H1 (cell line): ENCODE measurements around the gene MTMR10. TPM values are rescaled to one million over a fixed set of nuclear protein-coding genes. Genes with fewer than 3 reads are reported as not detected.

Experiments
- CTCF ChIA-PET: fragments of 300-600 bp; sonication (Branson Sonifier 250); formaldehyde crosslinking; loops from one replicate; lab custom pipeline; 2021; ENCODE audit not compliant: partially characterized antibody; lab: Charles Lee
- POLR2A ChIA-PET: fragments of 300-600 bp; sonication (Branson Sonifier 250); formaldehyde crosslinking; loops from one replicate; lab custom pipeline; 2021; ENCODE audit warnings: inconsistent platforms; ENCODE audit not compliant: partially characterized antibody; lab: Charles Lee
- DNase-seq, 2 experiments: peaks; one replicate each; pipeline versions ENCODE4 v3.0.0 to v3.0.0-alpha.2; 2010 to 2022; ENCODE audit warnings: low spot score in 2 of 2, low read depth in 1 of 2, mixed read lengths in 1 of 2
- FAIRE-seq: peaks from 2 replicates; lab custom pipeline; 2011; peaks lifted over from hg19 to GRCh38; lab: Jason Lieb, UNC
- H2AFZ ChIP-seq: 2 replicates; pipeline ENCODE4 v1.8.1; 2012; ENCODE audit warnings: low read length, inconsistent platforms
- H2AK5ac ChIP-seq: 2 replicates; pipeline ENCODE4 v1.6.1; 2013; ENCODE audit warnings: low read depth, low read length
- H2BK120ac ChIP-seq: replicated peaks from 2 replicates; pipeline ENCODE3; 2013; ENCODE audit warnings: low read depth, low read length, inconsistent platforms
- H2BK12ac ChIP-seq: 2 replicates; pipeline ENCODE4 v1.6.1; 2013; ENCODE audit warnings: low read depth, low read length
- H2BK15ac ChIP-seq: 2 replicates; pipeline ENCODE4 v1.6.1; 2013; ENCODE audit warnings: low read length
- H2BK20ac ChIP-seq: 2 replicates; pipeline ENCODE4 v1.6.1; 2013; ENCODE audit warnings: low read length
- H2BK5ac ChIP-seq: 2 replicates; pipeline ENCODE4 v1.6.1; 2013; ENCODE audit warnings: low read depth, low read length
- H3K14ac ChIP-seq: 2 replicates; pipeline ENCODE4 v1.6.1; 2013; ENCODE audit warnings: inconsistent platforms; ENCODE audit not compliant: insufficient read length
- H3K18ac ChIP-seq: 2 replicates; pipeline ENCODE4 v1.6.1; 2013; ENCODE audit warnings: low read length; ENCODE audit errors: extremely low read depth
- H3K23ac ChIP-seq: 2 replicates; pipeline ENCODE4 v1.6.1; 2013; ENCODE audit warnings: inconsistent platforms; ENCODE audit not compliant: insufficient read length
- H3K23me2 ChIP-seq: 2 replicates; pipeline ENCODE4 v1.6.1; 2013; ENCODE audit warnings: low read depth, low read length
- H3K27ac ChIP-seq: 2 replicates; pipeline ENCODE4 v1.6.1; 2011; ENCODE audit warnings: low read depth, low read length, inconsistent platforms
- H3K27me3 ChIP-seq, 4 experiments: replicated peaks in 1 of 4; 1 replicate in 1 of 4; 2 replicates in 3 of 4; pipeline versions ENCODE4 v1.6.1 to v1.8.1; 2011 to 2013; ENCODE audit warnings: low read length in 3 of 4, mild to moderate bottlenecking in 3 of 4, inconsistent platforms in 2 of 4, mixed read lengths in 2 of 4, moderate library complexity in 1 of 4; ENCODE audit not compliant: control insufficient read depth in 3 of 4, insufficient read depth in 3 of 4; ENCODE audit errors: extremely low read depth in 1 of 4
- H3K36me3 ChIP-seq, 4 experiments: 2 replicates each; pipeline versions ENCODE4 v1.6.1 to v1.8.1; 2011 to 2013; ENCODE audit warnings: mild to moderate bottlenecking in 4 of 4, low read length in 3 of 4, moderate library complexity in 2 of 4, control low read depth in 1 of 4, inconsistent platforms in 1 of 4; ENCODE audit not compliant: insufficient read depth in 4 of 4, control insufficient read depth in 2 of 4
- H3K4ac ChIP-seq: replicated peaks from 2 replicates; pipeline ENCODE3; 2013; ENCODE audit warnings: low read length, low read depth, mixed read lengths, inconsistent platforms; ENCODE audit not compliant: insufficient read length
- H3K4me1 ChIP-seq, 4 experiments: replicated peaks in 1 of 4; 1 replicate in 1 of 4; 2 replicates in 3 of 4; pipeline versions ENCODE4 v1.6.1 to v1.8.1; 2011 to 2013; ENCODE audit warnings: low read length in 3 of 4, inconsistent platforms in 2 of 4, mixed read lengths in 1 of 4; ENCODE audit not compliant: insufficient read depth in 4 of 4, control insufficient read depth in 3 of 4
- H3K4me2 ChIP-seq, 2 experiments: 2 replicates each; pipeline versions ENCODE4 v1.6.1 to v1.8.1; 2011 to 2013; ENCODE audit warnings: low read depth in 2 of 2, low read length in 2 of 2, control low read depth in 1 of 2, inconsistent platforms in 1 of 2, mild to moderate bottlenecking in 1 of 2; ENCODE audit not compliant: insufficient read depth in 1 of 2
- H3K4me3 ChIP-seq, 4 experiments: fragments of 200-600, 300-600 bp in 1 of 4; sonication (generic), shearing (Covaris generic), sonication (Bioruptor Twin) in 1 of 4; 2 replicates each; pipeline versions ENCODE4 v1.5.1 to v1.8.1; 2011 to 2016; ENCODE audit warnings: low read length in 4 of 4, low read depth in 3 of 4, control low read depth in 2 of 4, inconsistent platforms in 2 of 4, mild to moderate bottlenecking in 2 of 4, mixed read lengths in 1 of 4, moderate library complexity in 1 of 4; ENCODE audit not compliant: insufficient read depth in 2 of 4; ENCODE audit errors: extremely low read depth in 1 of 4
- H3K56ac ChIP-seq: replicated peaks from 2 replicates; pipeline ENCODE3; 2013; ENCODE audit warnings: low read depth, mild to moderate bottlenecking, mixed read lengths, low read length, inconsistent platforms; ENCODE audit not compliant: insufficient read length
- H3K79me1 ChIP-seq: 2 replicates; pipeline ENCODE4 v1.6.1; 2013; ENCODE audit warnings: low read depth, low read length, control low read depth
- H3K79me2 ChIP-seq, 2 experiments: 2 replicates each; pipeline versions ENCODE4 v1.6.1 to v1.8.1; 2012 to 2013; ENCODE audit warnings: low read length in 2 of 2, mild to moderate bottlenecking in 2 of 2, inconsistent platforms in 1 of 2; ENCODE audit not compliant: insufficient read depth in 2 of 2, control insufficient read depth in 1 of 2
- H3K9ac ChIP-seq, 4 experiments: replicated peaks in 1 of 4; 1 replicate in 1 of 4; 2 replicates in 3 of 4; pipeline versions ENCODE4 v1.6.1 to v1.8.1; 2011 to 2013; ENCODE audit warnings: low read depth in 3 of 4, low read length in 3 of 4, control low read depth in 2 of 4, mild to moderate bottlenecking in 2 of 4, moderate library complexity in 2 of 4, inconsistent platforms in 1 of 4; ENCODE audit errors: extremely low read depth in 1 of 4
- H3K9me3 ChIP-seq, 2 experiments: 2 replicates each; pipeline versions ENCODE4 v1.6.1 to v1.8.1; 2012 to 2013; ENCODE audit warnings: mild to moderate bottlenecking in 2 of 2, moderate library complexity in 2 of 2, control low read depth in 1 of 2, inconsistent platforms in 1 of 2, low read depth in 1 of 2, low read length in 1 of 2, mixed read lengths in 1 of 2; ENCODE audit not compliant: insufficient read depth in 2 of 2
- H4K20me1 ChIP-seq, 2 experiments: replicated peaks in 1 of 2; 2 replicates each; pipeline versions ENCODE3 to v1.8.1; 2011 to 2013; ENCODE audit warnings: inconsistent platforms in 2 of 2, low read length in 2 of 2, mild to moderate bottlenecking in 1 of 2; ENCODE audit not compliant: insufficient read depth in 2 of 2, control insufficient read depth in 1 of 2
- H4K5ac ChIP-seq: 2 replicates; pipeline ENCODE4 v1.6.1; 2013; ENCODE audit warnings: low read length, low read depth, mixed read lengths, inconsistent platforms; ENCODE audit not compliant: insufficient read length
- H4K8ac ChIP-seq: 2 replicates; pipeline ENCODE4 v1.8.0; 2013; ENCODE audit warnings: mild to moderate bottlenecking, moderate library complexity, low read length, inconsistent platforms; ENCODE audit not compliant: insufficient read depth; ENCODE audit errors: extremely low read depth
- H4K91ac ChIP-seq: replicated peaks from 2 replicates; pipeline ENCODE3; 2013; ENCODE audit warnings: low read length, mixed read lengths, inconsistent platforms; ENCODE audit not compliant: insufficient read length
- BACH1 ChIP-seq: IDR thresholded peaks from 2 replicates; pipeline ENCODE4 v1.6.1; 2012; ENCODE audit warnings: low read length, improper control_type of control experiment
- BCL11A ChIP-seq, 2 experiments: IDR thresholded peaks; one replicate each; pipeline ENCODE4 v1.6.1; 2011; ENCODE audit warnings: low read depth in 2 of 2, low read length in 2 of 2, mild to moderate bottlenecking in 2 of 2
- BRCA1 ChIP-seq: IDR thresholded peaks from 2 replicates; pipeline ENCODE4 v1.6.1; 2012; ENCODE audit warnings: low read depth, low read length, improper control_type of control experiment
- CEBPB ChIP-seq: IDR thresholded peaks from 2 replicates; pipeline ENCODE4 v1.6.1; 2012; ENCODE audit warnings: low read depth, low read length
- EP300 ChIP-seq, 2 experiments: IDR thresholded peaks; 1 replicate in 1 of 2; 2 replicates in 1 of 2; pipeline ENCODE4 v1.6.1; 2011 to 2012; ENCODE audit warnings: low read depth in 2 of 2, low read length in 2 of 2, mild to moderate bottlenecking in 2 of 2, borderline replicate concordance in 1 of 2, inconsistent platforms in 1 of 2, moderate library complexity in 1 of 2
- GABPA ChIP-seq: IDR thresholded peaks from 2 replicates; pipeline ENCODE4 v1.6.1; 2011; ENCODE audit warnings: mild to moderate bottlenecking, low read length, moderate library complexity, borderline replicate concordance; ENCODE audit not compliant: insufficient read depth
- HDAC6 ChIP-seq: IDR thresholded peaks from one replicate; pipeline ENCODE4 v1.7.1; 2012; ENCODE audit warnings: low read depth, mild to moderate bottlenecking, inconsistent platforms, low read length, moderate library complexity
- JUND ChIP-seq: IDR thresholded peaks from 2 replicates; pipeline ENCODE4 v1.6.1; 2011; ENCODE audit warnings: mild to moderate bottlenecking, improper control_type of control experiment, low read length
- PHF8 ChIP-seq: fragments of 200-600 bp; sonication (generic); conservative IDR thresholded peaks from 2 replicates; pipeline ENCODE4 v1.7.1; 2012; ENCODE audit warnings: low read depth, mild to moderate bottlenecking, inconsistent platforms, low read length, moderate library complexity
- POLR2A ChIP-seq, 2 experiments: IDR thresholded peaks; 1 replicate in 1 of 2; 2 replicates in 1 of 2; pipeline ENCODE4 v1.6.1; 2011; ENCODE audit warnings: low read depth in 2 of 2, low read length in 2 of 2, mild to moderate bottlenecking in 2 of 2; ENCODE audit errors: control extremely low read depth in 1 of 2
- RBBP5 ChIP-seq: IDR thresholded peaks from 2 replicates; pipeline ENCODE4 v1.7.1; 2012; ENCODE audit warnings: low read depth, mild to moderate bottlenecking, inconsistent platforms, low read length, moderate library complexity, borderline replicate concordance
- YY1 ChIP-seq: IDR thresholded peaks from 2 replicates; pipeline ENCODE4 v1.6.1; 2011; ENCODE audit warnings: low read depth, mild to moderate bottlenecking, low read length
- WGBS, 2 experiments: shearing (Covaris generic) in 1 of 2; methylation state at CpG; one replicate each; pipeline versions ENCODE4 v1.1.6 to v1.1.7; 2013 to 2015; ENCODE audit warnings: low lambda C conversion rate in 2 of 2, mixed read lengths in 2 of 2, inconsistent platforms in 1 of 2, low coverage in 1 of 2, missing lambda C conversion rate in 1 of 2; ENCODE audit not compliant: insufficient replicate concordance in 2 of 2, insufficient coverage in 1 of 2, insufficient read length in 1 of 2; ENCODE audit errors: extremely low coverage in 1 of 2, missing lambda C conversion rate in 1 of 2; 5-methylcytosine and 5-hydroxymethylcytosine counted together
- polyA plus RNA-seq, 7 experiments: library from polyadenylated mRNA; depleted of rRNA in 3 of 7; stranded (reverse) in 5 of 7; unstranded in 2 of 7; fragments of >200 nt in 5 of 7; fragments of 200-250 nt in 2 of 7; gene quantifications; 1 replicate in 5 of 7; 2 replicates in 1 of 7; 4 replicates in 1 of 7; pipeline versions ENCODE4 v1.2.1 to v1.2.3, GENCODE V29; 2011 to 2013; ENCODE audit warnings: missing spikeins in 2 of 7, mixed read lengths in 2 of 7
- total RNA-seq: library from RNA; stranded (reverse); fragmentation: NEBNext Ultra II Directional; extraction: Animal tissue kit (Norgen Biotek cat#: 25700); gene quantifications from 2 replicates; pipeline ENCODE4 v1.2.1, GENCODE V29; 2021
- TF ChIP-seq, protein P1 (sequence below): IDR thresholded peaks from 2 replicates; pipeline ENCODE4 v1.6.1; 2011; ENCODE audit warnings: low read depth, mild to moderate bottlenecking, low read length; ENCODE audit not compliant: insufficient read depth
- TF ChIP-seq, protein P2 (sequence below): IDR thresholded peaks from 2 replicates; pipeline ENCODE4 v1.6.1; 2012; ENCODE audit warnings: inconsistent platforms

The MTMR10 gene
- total and polyA plus RNA-seq, 2 of the 8 experiments (the other 6 are each of a cell fraction or from before 2014, with no cell fraction given), result 3.8 to 13.1 TPM

GRCh38 chr15:30939161-30939560 is 52.3 kb downstream of the MTMR10 start:
- no peak overlapping the region for H2BK20ac ChIP-seq
- CTCF ChIA-PET, result interaction anchor here (1.1 to 1.6 kb wide), 2 partner anchors 22 to 190 kb away, joined by 3 to 7 read pairs; no protein-coding TSS in a partner anchor
- H3K14ac ChIP-seq, result no peak overlapping the region
- H3K4me2 ChIP-seq, result no peak overlapping the region
- no peaks in the 10 kb centered on the region for H3K27me3 ChIP-seq
- no peak overlapping the region for H2AFZ ChIP-seq
- no peak overlapping the region for H3K4ac ChIP-seq
- H3K23me2 ChIP-seq, result no peaks in the 10 kb centered on the region
- peaks cover 1 to 2% of the 10 kb centered on the region in 2 experiments for H4K20me1 ChIP-seq
- DNase-seq (no peak), FAIRE-seq (no peak)
- H2BK5ac ChIP-seq, result no peak overlapping the region
- H2BK12ac ChIP-seq, result no peak overlapping the region
- H3K4me1 ChIP-seq, result no peaks in the 10 kb centered on the region
- no peak overlapping the region for H3K27ac ChIP-seq
- H3K9ac ChIP-seq, result no peak overlapping the region
- H3K18ac ChIP-seq, result no peak overlapping the region
- POLR2A ChIA-PET, result interaction anchor here (1.2 kb wide), 1 partner anchor 8 kb away, joined by 5 read pairs; no protein-coding TSS in a partner anchor
- no peak overlapping the region for H3K56ac ChIP-seq
- no peaks in the 10 kb centered on the region for H3K79me1 ChIP-seq
- 92% methylated on average over 7 of the region's 7 CpGs; no CpG with 5 or more reads in 1 of the 2 experiments for WGBS, 2 experiments
- H3K9me3 ChIP-seq, result no peaks in the 10 kb centered on the region; a peak in 1 of 4 replicates
- H4K8ac ChIP-seq, result no peak overlapping the region
- no peak overlapping the region for H2BK120ac ChIP-seq
- H3K23ac ChIP-seq, result no peak overlapping the region
- no peak overlapping the region for H2BK15ac ChIP-seq
- no peak overlapping the region for H4K5ac ChIP-seq
- no peak overlapping the region for H2AK5ac ChIP-seq
- H3K4me3 ChIP-seq, result no peak overlapping the region
- H3K36me3 ChIP-seq, result peaks cover 16 to 58% (median 43%) of the 10 kb centered on the region in 4 experiments
- no peaks in the 10 kb centered on the region for H3K79me2 ChIP-seq
- H4K91ac ChIP-seq, result no peak overlapping the region
- TF ChIP-seq POLR2A (IDR thresholded peaks at IDR 0.05; ENCODE audit: control extremely low read depth in 1 of 2, low read depth in 2 of 2, low read length in 2 of 2) (no peak), PHF8 (no peak), CEBPB (no peak), HDAC6 (no peak), JUND (no peak), BCL11A (IDR thresholded peaks at IDR 0.05; ENCODE audit: low read depth in 2 of 2, low read length in 2 of 2) (no peak), RBBP5 (no peak), BACH1 (no peak), EP300 (IDR thresholded peaks at IDR 0.05; ENCODE audit: borderline replicate concordance in 1 of 2, low read depth in 2 of 2, low read length in 2 of 2) (no peak), YY1 (no peak), GABPA (no peak), BRCA1 (no peak)
- TF ChIP-seq, protein P1, sequence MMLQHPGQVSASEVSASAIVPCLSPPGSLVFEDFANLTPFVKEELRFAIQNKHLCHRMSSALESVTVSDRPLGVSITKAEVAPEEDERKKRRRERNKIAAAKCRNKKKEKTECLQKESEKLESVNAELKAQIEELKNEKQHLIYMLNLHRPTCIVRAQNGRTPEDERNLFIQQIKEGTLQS, result no peak
- TF ChIP-seq, protein P2, sequence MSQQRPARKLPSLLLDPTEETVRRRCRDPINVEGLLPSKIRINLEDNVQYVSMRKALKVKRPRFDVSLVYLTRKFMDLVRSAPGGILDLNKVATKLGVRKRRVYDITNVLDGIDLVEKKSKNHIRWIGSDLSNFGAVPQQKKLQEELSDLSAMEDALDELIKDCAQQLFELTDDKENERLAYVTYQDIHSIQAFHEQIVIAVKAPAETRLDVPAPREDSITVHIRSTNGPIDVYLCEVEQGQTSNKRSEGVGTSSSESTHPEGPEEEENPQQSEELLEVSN, result no peak
